Left forelimb (tissue), 1 donor: ENCODE data around the gene PRPSAP2.
"Not testable (repeated sequence)": the region's sequence is repeated elsewhere in the genome, so short reads cannot be mapped to it uniquely, and the experiment has no call there.

Experiments
- DNase-seq: peaks from one replicate; pipeline ENCODE4 v3.0.0-alpha.2; 2018; ENCODE audit warnings: low spot score

The PRPSAP2 gene

GRCh38 chr17:18889658-18890057, 31.7 kb downstream of the PRPSAP2 start:
- DNase-seq = no peak

- no peak for DNase-seq
These were observed 33.6 kb downstream of the PRPSAP2 start for GRCh38 chr17:18891541-18891940.

GRCh38 chr17:18896146-18896545, 38.2 kb downstream of the PRPSAP2 start:
- DNase-seq = no peak

- DNase-seq = no peak
These were observed 39.0 kb downstream of the PRPSAP2 start for GRCh38 chr17:18896947-18897346.

GRCh38 chr17:18904482-18904881, 46.6 kb downstream of the PRPSAP2 start:
- DNase-seq = no peak

GRCh38 chr17:18905226-18905625, 47.3 kb downstream of the PRPSAP2 start:
- no peak for DNase-seq

- no peak for DNase-seq
These were observed 52.4 kb downstream of the PRPSAP2 start for GRCh38 chr17:18910326-18910725.

GRCh38 chr17:18910881-18911280, 53.0 kb downstream of the PRPSAP2 start:
- DNase-seq = no peak

GRCh38 chr17:18916816-18917500, 59.0 kb downstream of the PRPSAP2 start:
- DNase-seq = no peak

- DNase-seq = no peak
These were observed 59.6 kb downstream of the PRPSAP2 start for GRCh38 chr17:18917506-18918032.

GRCh38 chr17:18919963-18920362, 62.0 kb downstream of the PRPSAP2 start:
- no peak for DNase-seq

- DNase-seq = no peak
These were observed 63.0 kb downstream of the PRPSAP2 start for GRCh38 chr17:18920911-18921441.

- DNase-seq = no peak
These were observed 63.6 kb downstream of the PRPSAP2 start for GRCh38 chr17:18921485-18921884.

GRCh38 chr17:18921912-18922451, 64.1 kb downstream of the PRPSAP2 start:
- no peak for DNase-seq

- DNase-seq = not testable (repeated sequence)
These were observed 64.7 kb downstream of the PRPSAP2 start for GRCh38 chr17:18922596-18922995.

GRCh38 chr17:18925187-18925586, 67.3 kb downstream of the PRPSAP2 start:
- no peak for DNase-seq

- DNase-seq = no peak
These were observed 70.7 kb downstream of the PRPSAP2 start for GRCh38 chr17:18928628-18929125.

GRCh38 chr17:18932360-18933055, 74.6 kb downstream of the PRPSAP2 start:
- no peak for DNase-seq

GRCh38 chr17:18933102-18934058, 75.4 kb downstream of the PRPSAP2 start:
- no peak for DNase-seq

- no peak for DNase-seq
These were observed 80.2 kb downstream of the PRPSAP2 start for GRCh38 chr17:18937981-18938691.

- DNase-seq = no peak
These were observed 80.7 kb downstream of the PRPSAP2 start for GRCh38 chr17:18938692-18939023.
